ENCODE data around the gene INHA.

INHA gene

GRCh38 chr2:219572237-219573001, at the start of gene INHA:
Gene INHA, plus strand, starts transcription at chr2:219572310. Its CDS starts 65 bp downstream, at chr2:219572375.
- DNase-seq (ENCODE audit: low spot score), result no peak

DNA sequence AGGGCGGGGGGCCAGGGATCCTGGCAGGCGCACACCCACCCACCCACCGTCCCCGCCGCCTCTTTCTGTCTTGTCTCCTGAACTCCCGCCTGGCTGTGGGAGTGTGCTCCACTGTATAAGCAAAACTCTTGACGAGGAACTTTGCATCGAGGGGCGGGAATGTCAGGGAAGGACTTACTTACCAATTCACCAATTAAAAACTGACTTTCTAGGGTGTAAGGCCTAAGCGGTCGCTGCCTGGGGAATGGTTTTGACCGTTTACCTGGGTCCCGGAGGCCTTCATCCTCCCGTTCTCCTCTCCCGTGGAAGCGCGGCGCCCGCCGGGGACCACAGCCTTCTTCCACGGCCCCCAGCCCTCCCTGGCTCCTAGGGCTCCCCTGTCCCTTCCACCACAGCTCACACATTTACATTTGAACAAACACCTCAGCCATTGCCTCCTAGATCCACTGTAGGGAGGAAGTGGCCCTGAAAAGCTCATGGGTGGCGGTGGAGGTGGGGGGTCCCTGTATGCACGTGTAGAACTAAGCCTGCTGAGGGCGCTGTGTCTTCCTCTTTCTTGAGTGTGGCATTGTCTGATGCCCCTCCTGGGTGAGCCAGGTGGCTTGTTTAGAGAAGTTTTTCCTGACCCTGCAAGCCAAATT, 49.0 kb upstream of the INHA start:
- DNase-seq (ENCODE audit: low spot score), result no peak

GRCh38 chr2:219524817-219525216, 47.3 kb upstream of the INHA start:
- DNase-seq (ENCODE audit: low spot score), result no peak

DNA sequence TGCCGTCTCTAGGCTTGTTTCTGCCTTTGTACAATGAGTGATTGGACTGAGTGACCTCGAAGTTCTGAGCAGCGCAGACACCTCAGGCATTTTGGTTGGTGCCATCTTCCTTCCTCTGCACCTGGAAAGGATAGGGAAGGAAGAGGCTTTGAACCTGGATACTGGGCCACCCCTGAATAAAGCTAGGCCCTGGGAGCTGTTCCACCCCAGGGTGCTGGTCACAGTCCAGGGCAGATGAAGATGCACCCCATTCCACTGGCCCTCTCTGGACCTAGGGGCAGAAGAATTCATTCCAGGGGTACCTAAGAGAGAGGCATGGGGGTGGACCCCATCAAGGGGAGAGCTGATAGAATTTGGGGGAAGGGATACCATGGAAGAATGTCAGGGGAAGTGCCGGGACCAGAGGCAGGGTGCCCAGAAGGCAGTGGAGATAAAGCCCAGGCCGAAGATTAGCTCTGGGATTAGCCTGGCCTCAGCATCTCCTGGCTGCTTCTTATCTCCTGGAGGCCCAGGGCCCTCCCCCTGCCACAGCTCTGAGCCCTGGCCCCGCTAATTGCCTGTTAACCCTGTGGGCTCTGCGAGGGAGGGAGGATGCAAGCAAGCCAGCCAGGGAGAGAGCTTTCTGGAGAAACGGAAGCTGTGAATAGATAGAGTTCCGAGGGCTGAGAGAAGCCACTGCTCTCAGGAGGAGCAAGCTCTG, 46.4 kb upstream of the INHA start:
- no peak for DNase-seq (ENCODE audit: low spot score)

DNA sequence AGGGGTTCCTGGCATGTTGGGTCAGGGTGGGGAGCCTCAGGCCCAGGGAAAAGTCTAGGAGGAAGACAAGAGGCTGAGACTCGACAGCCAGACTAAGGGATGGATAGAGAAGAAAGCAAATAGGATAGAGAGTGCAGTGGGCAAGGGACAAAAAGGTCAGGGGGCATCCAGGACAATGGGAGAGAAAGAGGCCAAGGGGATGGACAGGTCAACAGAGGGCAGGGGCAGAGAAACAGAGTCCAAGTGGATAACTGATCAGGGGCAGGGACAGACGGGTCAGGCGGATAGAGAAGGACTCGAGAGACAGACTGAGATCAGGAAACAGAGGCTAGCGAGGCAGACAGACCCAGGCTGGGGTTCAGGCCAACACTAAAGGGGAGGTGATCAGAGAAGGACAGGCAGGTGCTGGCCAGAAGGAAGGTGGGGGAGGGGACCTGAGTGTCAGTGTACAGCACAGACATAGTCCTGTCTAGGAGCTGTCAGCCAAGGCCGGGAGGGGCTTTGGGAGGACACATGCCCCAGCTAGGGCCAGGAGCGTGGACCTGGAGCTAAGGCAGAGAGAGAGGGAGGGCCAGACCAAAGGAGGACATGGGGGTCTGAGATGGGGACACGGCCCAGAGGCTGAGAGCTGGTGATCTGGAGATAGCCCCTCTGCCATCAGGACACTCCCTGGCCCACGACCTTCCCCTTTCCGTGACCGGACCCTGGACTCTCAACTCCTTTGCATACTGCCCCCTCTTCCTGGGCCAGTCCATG, 45.6 kb upstream of the INHA start:
- no peak for DNase-seq (ENCODE audit: low spot score)

DNA sequence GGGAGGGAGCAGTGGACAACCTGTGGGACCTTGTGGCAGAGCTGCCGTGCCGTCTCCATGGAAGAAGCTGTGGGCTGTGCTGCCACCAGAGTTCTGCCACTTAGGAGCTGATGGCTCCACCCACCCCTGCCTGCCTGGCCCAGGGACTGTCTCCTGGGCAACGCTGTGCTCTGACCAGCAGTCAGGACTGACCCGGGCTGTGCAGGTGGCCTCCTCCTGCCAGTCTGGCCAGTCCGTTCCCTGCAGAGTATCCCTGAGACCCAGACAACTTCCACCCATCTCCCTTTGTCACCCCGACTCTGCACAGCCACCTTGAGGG, 45.1 kb upstream of the INHA start:
- DNase-seq (ENCODE audit: low spot score), result no peak

- no peak for DNase-seq (ENCODE audit: low spot score)
These were observed 44.6 kb upstream of the INHA start for GRCh38 chr2:219527472-219527871.

- peak; percentile 98 for DNase-seq (ENCODE audit: low spot score)
These were observed 41.8 kb upstream of the INHA start for GRCh38 chr2:219530048-219530963.

- DNase-seq (ENCODE audit: low spot score), result no peak
These were observed 40.3 kb upstream of the INHA start for GRCh38 chr2:219531639-219532377.

GRCh38 chr2:219532378-219532649, 39.8 kb upstream of the INHA start:
- no peak for DNase-seq (ENCODE audit: low spot score)

GRCh38 chr2:219533930-219534661, 38.0 kb upstream of the INHA start:
- DNase-seq (ENCODE audit: low spot score), result no peak

DNA sequence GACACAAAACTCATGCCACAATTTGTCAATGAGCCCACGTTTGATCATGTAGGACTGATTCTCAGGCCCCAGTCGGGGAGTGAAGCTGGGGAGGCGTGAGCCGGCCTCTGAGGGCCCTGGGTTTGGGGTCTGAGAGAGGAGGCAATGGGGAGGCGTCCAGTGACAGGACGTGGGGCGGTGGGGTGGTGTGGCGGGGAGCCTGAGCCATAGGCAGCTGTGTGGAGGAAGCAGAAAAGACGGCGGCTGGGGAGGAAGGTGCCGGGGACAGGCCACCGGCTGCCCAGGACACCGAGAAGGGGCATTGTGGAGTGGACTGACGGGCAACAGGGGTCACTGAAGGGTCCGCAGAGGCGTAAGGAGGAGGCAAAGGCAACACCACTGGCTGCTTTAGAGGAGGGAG, 35.7 kb upstream of the INHA start:
- no peak for DNase-seq (ENCODE audit: low spot score)

DNA sequence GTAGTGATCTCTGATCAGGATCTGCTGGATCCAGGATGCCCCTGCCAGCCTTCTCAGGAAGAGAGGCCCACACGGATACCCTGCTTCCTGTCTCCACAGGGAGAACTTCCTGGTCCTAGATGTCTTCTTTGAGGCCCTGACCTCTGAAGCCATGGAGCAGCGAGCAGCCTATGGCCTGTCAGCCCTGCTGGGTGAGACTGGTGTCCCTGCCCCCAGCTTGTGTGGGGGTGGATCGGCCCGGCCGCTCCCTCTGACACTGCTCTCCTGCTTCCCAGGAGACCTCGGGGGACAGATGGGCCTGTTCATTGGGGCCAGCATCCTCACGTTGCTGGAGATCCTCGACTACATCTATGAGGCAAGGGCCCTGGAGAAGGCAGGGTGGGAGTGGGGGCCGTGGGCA, 35.1 kb upstream of the INHA start:
- no peak for DNase-seq (ENCODE audit: low spot score)

DNA sequence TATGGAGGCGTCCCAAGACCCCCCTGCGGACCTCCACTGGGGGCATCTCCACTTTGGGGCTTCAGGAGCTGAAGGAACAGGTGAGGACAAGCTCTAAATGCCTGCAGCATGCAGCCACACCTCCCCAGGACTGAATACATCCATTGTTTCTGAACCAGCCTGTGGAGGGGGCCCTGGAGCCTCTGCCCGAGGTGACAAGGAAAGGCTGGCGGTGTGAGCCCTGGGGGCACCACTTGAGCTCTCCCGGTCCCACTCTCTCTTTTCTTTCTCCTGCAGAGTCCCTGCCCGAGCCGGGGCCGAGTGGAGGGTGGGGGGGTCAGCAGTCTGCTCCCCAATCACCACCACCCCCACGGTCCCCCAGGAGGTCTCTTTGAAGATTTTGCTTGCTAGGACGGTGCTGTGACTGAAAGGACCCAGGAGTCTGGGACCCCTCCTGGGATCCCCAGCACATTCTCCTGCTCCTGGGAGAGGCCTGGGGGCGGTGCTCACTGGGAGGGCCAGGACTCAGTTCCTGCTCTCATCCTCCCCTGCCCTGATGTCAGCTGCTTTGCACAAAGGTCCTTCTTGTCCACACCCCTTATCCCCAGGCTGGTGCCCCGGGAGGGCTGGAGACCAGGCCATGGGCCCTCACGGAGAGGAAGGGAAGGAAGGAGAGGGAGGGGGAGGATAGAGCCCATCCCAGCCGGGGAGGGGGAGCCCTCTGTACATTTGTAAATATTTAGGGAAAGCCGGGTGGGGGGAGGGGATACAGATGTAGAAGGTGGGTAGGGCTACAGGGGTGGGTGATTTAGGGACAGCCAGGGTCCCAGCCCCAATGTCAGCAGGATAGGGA, 34.2 kb upstream of the INHA start:
- no peak for DNase-seq (ENCODE audit: low spot score)

DNA sequence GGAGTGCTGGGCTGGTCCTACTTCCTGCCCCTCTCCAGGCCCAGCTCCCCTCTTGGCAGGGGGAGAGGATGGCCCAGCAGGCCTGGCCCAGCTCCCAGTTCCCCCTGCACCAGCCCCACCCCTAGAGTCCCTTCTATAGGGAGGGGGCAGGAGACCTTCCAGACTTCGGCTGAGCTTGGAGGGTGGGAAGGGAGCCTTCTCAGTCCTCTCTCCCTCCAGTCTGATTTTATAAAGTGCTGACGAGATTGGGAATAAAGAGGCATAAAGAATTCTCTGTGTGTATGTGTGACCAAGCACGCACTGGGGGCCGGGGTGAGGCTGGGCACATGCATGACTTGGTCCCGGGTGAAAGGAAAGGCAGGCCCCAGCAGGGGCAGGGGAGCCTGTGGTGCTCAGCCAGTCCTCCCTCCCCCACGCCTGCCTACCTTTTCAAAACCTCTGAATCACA, 33.6 kb upstream of the INHA start:
- no peak for DNase-seq (ENCODE audit: low spot score)

DNA sequence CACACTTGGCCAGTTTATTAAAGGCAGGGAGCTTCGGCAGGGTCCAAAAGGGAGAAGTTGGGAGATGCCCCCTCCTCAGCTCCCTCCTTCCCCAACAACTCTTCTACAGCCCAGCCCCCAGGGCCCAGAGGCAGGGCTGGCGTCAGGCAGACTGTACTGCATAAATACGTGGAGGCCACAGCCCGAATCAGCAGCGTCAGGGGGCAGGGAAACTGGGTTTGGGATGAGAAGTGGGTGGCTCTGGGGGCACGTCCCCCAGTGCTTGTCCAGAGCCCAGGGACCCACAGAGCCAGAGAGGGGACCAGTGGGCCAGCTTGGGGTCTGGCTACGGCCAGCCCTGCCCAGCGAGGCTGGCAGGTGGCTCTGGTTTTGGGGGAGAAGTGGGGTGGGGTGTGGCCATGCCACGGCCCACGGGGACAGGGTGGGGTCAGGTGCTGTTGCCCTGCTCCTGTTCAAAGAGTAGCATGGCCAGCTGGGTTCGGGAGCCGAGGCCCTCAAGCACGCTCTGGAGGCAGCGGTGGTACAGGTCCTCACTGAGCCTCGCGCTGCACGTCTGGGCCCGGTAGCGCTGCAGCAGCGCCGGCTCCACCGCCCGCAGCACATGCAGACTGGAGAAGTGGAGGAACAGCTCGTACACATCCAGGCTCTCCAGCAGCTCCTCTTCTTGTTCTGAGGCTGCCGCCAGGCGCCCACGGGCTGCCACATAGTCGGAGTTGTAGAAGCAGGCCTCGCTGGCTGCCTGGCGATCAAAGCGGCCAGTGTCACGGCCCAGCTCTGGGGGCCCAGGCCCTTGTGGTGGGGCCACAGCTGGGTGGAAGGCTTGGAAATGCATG, 32.9 kb upstream of the INHA start:
- no peak for DNase-seq (ENCODE audit: low spot score)

DNA sequence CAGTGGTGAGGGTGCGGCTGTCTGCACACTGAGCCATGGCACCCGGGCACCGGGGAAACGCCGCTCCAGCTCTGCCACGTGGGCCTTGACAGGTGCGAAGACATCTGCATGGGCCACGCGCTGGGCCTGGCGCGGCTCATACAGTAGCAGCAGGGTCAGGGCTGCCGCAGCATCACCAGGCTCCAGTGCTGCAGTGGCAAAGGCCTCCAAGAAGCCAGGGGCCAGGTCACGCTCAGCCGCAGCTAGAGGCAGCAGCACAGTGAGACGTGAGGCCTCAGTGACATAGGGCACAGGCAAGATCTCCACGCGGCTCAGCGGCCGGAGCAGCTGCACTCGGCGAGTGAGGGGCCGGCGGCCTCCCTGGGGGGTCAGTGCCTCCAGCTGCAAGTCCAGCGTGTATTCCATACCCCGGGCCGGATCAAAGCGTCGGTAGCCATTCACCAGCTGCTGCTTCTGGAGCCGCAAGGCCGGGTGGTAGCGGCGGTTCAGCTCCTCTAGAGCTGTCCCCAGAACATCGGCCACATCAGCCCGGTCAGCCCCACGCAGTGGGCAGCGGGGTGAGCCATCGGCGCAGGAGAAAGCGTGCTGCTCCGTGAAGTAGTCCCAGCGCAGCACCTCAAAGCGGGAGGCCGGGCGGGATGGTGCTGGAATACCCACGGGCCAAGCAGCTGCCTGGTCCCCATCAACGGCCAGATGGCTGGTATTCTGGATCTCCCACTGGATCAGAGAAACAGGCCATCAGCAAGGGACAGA, 32.0 kb upstream of the INHA start:
- no peak for DNase-seq (ENCODE audit: low spot score)
